WI38 (cell line): Measurements from ENCODE around the gene GLTPD2.

Source experiments
- H3K4me3 ChIP-seq: 2 replicates; pipeline ENCODE4 v1.5.1; 2011; ENCODE audit warnings: low read depth, mild to moderate bottlenecking, control low read depth, low read length
- TF ChIP-seq, protein P1 (sequence below): IDR thresholded peaks from 2 replicates; pipeline ENCODE4 v1.5.1; 2012; ENCODE audit warnings: low read depth, mild to moderate bottlenecking, control low read depth, low read length

Gene GLTPD2

DNA sequence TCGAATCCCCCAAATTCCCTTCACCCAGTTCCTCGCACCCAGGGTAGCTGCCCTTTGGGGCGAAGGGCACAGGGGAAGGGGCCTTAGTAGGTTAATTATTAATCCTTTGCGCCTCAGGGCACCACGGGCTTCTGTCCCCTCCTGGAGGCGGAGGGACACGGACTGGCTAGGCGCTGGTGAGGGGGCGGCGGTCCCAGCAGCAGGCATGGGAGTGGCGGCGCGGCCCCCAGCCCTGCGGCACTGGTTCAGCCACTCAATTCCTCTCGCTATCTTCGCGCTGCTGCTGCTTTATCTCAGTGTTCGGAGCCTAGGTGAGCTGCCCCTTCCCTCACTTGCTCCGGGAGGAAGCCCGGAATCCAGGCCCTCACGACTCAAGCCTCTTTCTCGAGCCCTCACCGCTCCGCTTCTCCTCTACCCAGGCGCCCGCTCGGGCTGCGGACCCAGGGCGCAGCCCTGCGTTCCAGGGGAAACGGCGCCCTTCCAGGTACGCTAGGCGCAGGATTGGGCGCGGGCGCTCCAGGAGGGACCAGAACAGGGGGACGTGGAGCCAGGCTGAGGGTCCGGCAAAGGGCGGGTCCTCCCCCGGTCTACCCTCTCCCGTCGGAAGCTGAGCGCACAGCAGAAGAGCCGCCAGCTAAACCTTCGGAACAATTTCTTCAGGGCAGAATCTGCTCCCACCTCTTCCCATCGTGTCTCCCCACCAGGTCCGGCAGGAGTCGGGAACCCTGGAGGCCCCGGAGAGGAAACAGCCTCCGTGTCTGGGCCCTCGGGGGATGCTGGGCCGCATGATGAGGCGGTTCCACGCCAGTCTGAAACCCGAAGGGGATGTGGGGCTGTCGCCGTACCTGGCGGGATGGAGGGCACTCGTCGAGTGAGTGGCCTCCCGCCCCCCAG lies at the start of gene GLTPD2:
Gene GLTPD2 (plus strand): TSS at position 158 of the 894 bp plus-strand sequence. CDS start 48 bp downstream, at position 206.
- TF ChIP-seq, protein P1, sequence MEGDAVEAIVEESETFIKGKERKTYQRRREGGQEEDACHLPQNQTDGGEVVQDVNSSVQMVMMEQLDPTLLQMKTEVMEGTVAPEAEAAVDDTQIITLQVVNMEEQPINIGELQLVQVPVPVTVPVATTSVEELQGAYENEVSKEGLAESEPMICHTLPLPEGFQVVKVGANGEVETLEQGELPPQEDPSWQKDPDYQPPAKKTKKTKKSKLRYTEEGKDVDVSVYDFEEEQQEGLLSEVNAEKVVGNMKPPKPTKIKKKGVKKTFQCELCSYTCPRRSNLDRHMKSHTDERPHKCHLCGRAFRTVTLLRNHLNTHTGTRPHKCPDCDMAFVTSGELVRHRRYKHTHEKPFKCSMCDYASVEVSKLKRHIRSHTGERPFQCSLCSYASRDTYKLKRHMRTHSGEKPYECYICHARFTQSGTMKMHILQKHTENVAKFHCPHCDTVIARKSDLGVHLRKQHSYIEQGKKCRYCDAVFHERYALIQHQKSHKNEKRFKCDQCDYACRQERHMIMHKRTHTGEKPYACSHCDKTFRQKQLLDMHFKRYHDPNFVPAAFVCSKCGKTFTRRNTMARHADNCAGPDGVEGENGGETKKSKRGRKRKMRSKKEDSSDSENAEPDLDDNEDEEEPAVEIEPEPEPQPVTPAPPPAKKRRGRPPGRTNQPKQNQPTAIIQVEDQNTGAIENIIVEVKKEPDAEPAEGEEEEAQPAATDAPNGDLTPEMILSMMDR, result no peak
- peak within 1 kb of the TSS; percentile 62 for H3K4me3 ChIP-seq

DNA sequence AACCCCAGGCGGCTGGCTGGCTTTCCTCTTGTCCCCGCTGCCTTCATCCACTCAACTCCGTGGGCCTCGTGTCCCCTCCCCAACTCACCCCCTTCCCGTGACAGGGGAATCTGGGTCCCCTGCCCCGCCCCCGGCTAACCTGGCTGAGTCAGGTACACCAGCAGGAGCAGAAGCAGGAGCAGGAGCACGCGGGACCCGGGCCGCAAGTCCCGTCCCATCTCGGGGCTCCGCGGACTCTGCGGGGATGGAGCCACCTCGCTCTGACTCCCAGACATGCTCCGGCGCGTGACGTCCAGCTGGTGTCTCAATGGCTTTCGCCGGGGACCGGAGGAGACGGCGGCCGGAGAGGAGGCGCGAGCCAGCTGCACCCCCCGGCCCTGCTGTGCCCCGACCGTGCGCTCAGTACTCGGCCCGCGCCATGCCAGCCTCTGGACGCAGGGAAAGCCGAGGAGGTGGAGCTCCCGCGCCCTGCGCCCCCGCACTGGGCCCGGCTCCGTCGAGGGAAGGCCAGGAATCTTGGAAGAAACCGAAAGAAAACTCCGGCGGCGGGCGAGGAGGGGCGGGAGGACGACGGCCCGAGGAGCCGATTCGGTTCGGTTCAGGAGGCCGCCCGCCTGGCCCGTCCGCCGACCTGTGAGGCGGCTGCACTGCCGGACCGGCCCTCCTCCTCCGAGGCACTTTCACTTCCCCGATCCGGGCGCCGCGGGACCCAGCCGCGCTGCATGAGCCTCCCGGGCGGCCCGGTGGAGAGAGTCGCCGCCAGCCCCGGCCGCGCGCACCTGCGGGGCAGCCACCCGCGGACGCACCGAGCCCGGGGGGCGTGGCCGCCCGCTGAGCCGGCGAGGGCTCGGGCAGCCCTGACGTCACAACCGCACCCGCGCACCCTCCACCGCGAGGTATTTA lies 49.4 kb upstream of the GLTPD2 start, which contains the start of the genes CXCL16 and ZMYND15:
Gene CXCL16 (minus strand): TSS at position 807 of the 903 bp plus-strand sequence. CDS start 589 bp downstream, at position 218.
Gene ZMYND15 (plus strand): TSS at position 712 of the 903 bp plus-strand sequence. CDS start 716 bp downstream, outside the sequence.
- peak within 1 kb of the TSS; percentile 71 for H3K4me3 ChIP-seq
- TF ChIP-seq, protein P1, result no peak

DNA sequence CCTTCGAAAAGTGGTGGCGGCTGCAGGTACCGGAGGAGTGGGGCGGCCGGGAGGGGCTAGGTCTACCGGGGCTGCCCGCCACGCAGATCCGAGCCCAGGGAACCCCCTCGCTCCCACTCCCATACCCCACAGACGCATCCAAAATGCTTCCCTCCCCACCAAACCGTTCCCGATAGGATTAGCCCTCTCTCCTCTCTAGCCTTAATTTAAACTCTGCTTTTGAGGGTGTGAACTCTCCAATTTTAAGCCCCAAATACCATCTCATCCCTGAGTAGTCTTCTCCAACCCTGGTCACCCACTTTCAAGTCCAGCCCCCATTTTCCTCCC lies 48.8 kb upstream of the GLTPD2 start:
- H3K4me3 ChIP-seq, result peak overlapping the region; percentile 71
- TF ChIP-seq, protein P1, result no peak

DNA sequence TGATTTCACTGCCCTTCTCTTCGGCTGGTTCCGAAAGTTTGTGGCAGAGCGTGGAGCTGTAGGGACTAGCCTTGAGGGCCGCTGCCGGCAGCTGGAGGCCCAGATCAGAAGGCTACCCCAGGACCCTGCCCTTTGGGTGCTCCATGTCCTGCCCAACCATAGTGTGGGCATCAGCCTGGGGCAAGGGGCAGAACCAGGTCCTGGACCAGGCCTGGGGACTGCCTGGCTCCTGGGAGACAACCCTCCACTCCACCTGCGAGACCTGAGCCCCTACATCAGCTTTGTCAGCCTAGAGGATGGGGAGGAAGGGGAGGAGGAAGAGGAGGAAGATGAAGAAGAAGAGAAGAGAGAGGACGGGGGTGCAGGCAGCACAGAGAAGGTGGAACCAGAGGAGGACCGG lies 48.2 kb upstream of the GLTPD2 start:
- TF ChIP-seq, protein P1, result no peak
- H3K4me3 ChIP-seq, result no peak overlapping the region

DNA sequence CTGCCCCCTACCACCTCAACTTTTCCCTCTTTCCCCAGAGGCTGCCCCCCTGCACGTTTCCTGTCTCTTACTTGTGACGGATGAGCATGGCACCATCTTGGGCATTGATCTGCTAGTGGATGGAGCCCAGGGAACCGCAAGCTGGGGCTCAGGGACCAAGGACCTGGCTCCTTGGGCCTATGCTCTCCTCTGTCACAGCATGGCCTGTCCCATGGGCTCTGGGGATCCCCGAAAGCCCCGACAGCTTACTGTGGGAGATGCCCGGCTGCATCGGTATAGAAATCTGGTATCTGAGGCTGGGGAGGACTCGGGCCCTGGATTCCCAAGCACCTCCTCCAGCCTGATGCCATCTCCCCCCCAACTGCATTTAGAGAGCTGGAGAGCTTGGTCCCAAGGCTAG lies 47.2 kb upstream of the GLTPD2 start:
- TF ChIP-seq, protein P1, result no peak
- no peak overlapping the region for H3K4me3 ChIP-seq

DNA sequence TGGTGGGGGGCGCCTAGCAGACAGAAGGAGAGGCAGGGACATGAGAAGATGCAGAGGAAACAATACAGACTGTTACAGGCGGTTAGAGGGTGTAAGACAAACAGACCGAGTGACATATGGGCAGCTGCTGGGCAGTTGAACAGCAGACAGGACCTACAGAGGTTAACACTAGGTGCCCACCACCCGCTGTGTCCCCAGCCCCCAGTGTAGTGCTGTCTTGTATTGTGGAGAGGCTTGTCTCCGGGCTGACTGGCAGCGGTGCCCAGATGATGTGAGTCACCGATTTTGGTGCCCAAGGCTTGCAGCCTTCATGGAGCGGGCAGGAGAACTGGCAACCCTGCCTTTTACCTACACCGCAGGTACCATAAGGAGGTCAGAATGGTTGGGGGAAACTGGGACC lies 46.6 kb upstream of the GLTPD2 start:
- TF ChIP-seq, protein P1, result no peak
- H3K4me3 ChIP-seq, result no peak overlapping the region

GRCh38 chr17:4742629-4743028 lies 46.1 kb upstream of the GLTPD2 start:
- TF ChIP-seq, protein P1, result no peak
- no peak overlapping the region for H3K4me3 ChIP-seq
